OCI-LY7 (cell line): ENCODE data around the gene CHRM5. TPM values are rescaled to one million over a fixed set of nuclear protein-coding genes. Genes with fewer than 3 reads are reported as not detected.

Experiments used
- BruUV-seq: library from RNA; stranded (reverse); fragments of 400-500 nt; replicated peaks from 2 replicates; lab custom pipeline; 2021; lab: Mats Ljungman, UMichigan
- CTCF ChIA-PET: fragments of 300-600 bp; sonication (Branson Sonifier 250); formaldehyde crosslinking; loops from one replicate; lab custom pipeline; 2022; ENCODE audit warnings: antibody characterized with exemption; ENCODE audit not compliant: unreplicated experiment; lab: Charles Lee
- POLR2A ChIA-PET: fragments of 300-600 bp; sonication (Branson Sonifier 250); formaldehyde crosslinking; loops from one replicate; lab custom pipeline; 2022; ENCODE audit warnings: antibody characterized with exemption; lab: Charles Lee
- DNase-seq: peaks from one replicate; pipeline ENCODE4 v3.0.0-alpha.2; 2015; ENCODE audit warnings: low spot score
- H2AFZ ChIP-seq: fragments of 200-600 bp; sonication (generic), shearing (Covaris generic); 2 replicates; pipeline ENCODE4 v1.6.1; 2014; ENCODE audit warnings: mild to moderate bottlenecking, antibody characterized with exemption, low read length, moderate library complexity
- H3K27ac ChIP-seq: fragments of 200-600 bp; sonication (generic); 2 replicates; pipeline ENCODE4 v1.5.1; 2014; ENCODE audit warnings: mixed run types, low read depth, mild to moderate bottlenecking, moderate library complexity, low read length, inconsistent platforms; ENCODE audit not compliant: poor library complexity, severe bottlenecking
- H3K36me3 ChIP-seq: fragments of 200-600 bp; sonication (generic); 2 replicates; pipeline ENCODE4 v1.6.1; 2014; ENCODE audit warnings: mild to moderate bottlenecking, antibody characterized with exemption, low read length, moderate library complexity, mixed read lengths; ENCODE audit not compliant: insufficient read depth
- H3K4me1 ChIP-seq: fragments of 200-600 bp; sonication (generic); 2 replicates; pipeline ENCODE4 v1.5.1; 2014; ENCODE audit warnings: mild to moderate bottlenecking, low read length; ENCODE audit not compliant: insufficient read depth, poor library complexity, severe bottlenecking
- H3K4me2 ChIP-seq: fragments of 200-600 bp; sonication (generic); 2 replicates; pipeline ENCODE4 v1.6.1; 2014; ENCODE audit warnings: mild to moderate bottlenecking, low read length
- H3K4me3 ChIP-seq: fragments of 200-600 bp; sonication (generic); 2 replicates; pipeline ENCODE4 v1.5.1; 2014; ENCODE audit warnings: mild to moderate bottlenecking, low read depth, low read length; ENCODE audit not compliant: poor library complexity, severe bottlenecking
- H3K79me2 ChIP-seq: fragments of 200-600 bp; sonication (generic); 2 replicates; pipeline ENCODE4 v1.6.1; 2016; ENCODE audit warnings: low read depth, mild to moderate bottlenecking, low read length, moderate library complexity, mixed read lengths; ENCODE audit not compliant: insufficient read depth
- H3K9me2 ChIP-seq: fragments of 200-600 bp; sonication (generic); 2 replicates; pipeline ENCODE4 v1.6.1; 2016; ENCODE audit warnings: mild to moderate bottlenecking, low read length, mixed read lengths; ENCODE audit not compliant: insufficient read depth
- H3K9me3 ChIP-seq: fragments of 200-600 bp; sonication (generic); 2 replicates; pipeline ENCODE4 v1.6.1; 2014; ENCODE audit warnings: mild to moderate bottlenecking, mixed run types, low read length, mixed read lengths
- H4K20me1 ChIP-seq: fragments of 200-600 bp; sonication (generic); 2 replicates; pipeline ENCODE4 v1.6.1; 2014; ENCODE audit warnings: mild to moderate bottlenecking, antibody characterized with exemption, low read length, moderate library complexity, mixed read lengths; ENCODE audit not compliant: insufficient read depth
- EZH2phosphoT487 ChIP-seq: fragments of 200-600 bp; sonication (generic); IDR thresholded peaks from 2 replicates; pipeline ENCODE4 v1.6.1; 2018; ENCODE audit warnings: low read depth, borderline replicate concordance, mild to moderate bottlenecking, mixed run types, antibody characterized with exemption, low read length, moderate library complexity, mixed read lengths
- intact Hi-C: fragments of 100-400 bp; cut with micrococcal nuclease; formaldehyde crosslinking; loops from one replicate; pipeline ENCODE4 v1.10.0; 2022; ENCODE audit not compliant: unreplicated experiment
- total RNA-seq, 2 experiments: library from RNA; depleted of rRNA in 1 of 2; stranded (reverse); fragments of >200 nt in 1 of 2; shearing (Covaris generic) in 1 of 2; gene quantifications; 2 replicates each; pipeline ENCODE4 v1.2.3, GENCODE V29; 2014 to 2022
- TF ChIP-seq, protein P1 (sequence below): fragments of 200-600 bp; sonication (generic); conservative IDR thresholded peaks from 2 replicates; pipeline ENCODE4 v1.5.1; 2014; ENCODE audit warnings: mild to moderate bottlenecking, antibody characterized with exemption, low read length, moderate library complexity, mixed read lengths

CHRM5 gene
- total RNA-seq, 2 experiments from 2014 or later = not detected

DNA sequence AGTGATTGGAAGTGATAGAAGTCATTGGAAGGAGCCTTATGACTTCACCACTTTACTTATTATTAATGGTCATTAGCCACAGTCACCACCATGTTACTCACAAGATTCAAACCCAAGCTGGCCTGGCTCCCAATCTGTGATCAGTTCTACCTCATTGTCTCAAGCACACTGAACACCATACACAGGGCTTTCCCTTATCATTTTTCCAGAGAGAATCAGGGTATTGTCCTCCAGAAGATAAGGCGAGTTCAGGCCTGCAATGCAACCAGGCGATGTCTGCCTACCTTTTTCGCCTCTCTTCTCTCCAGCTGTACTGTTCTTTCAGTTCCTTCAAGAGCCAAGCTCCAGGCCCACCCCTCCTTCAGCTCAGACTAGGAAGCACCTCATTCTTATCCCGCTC, 108.5 kb downstream of the CHRM5 start:
- H3K4me3 ChIP-seq = no peak overlapping the region
- H3K36me3 ChIP-seq = no peaks in the 10 kb centered on the region
- no peak overlapping the region for H3K4me2 ChIP-seq
- H3K9me2 ChIP-seq = no peaks in the 10 kb centered on the region
- DNase-seq = no peak
- no peaks in the 10 kb centered on the region for H3K4me1 ChIP-seq
- no peaks in the 10 kb centered on the region for H4K20me1 ChIP-seq
- H3K27ac ChIP-seq = no peak overlapping the region
- BruUV-seq = no TSS peak
- ChIA-PET POLR2A (no interaction called here), CTCF (interaction anchor here (1.2 kb wide), 1 partner anchor 19 kb away, joined by 4 read pairs; no protein-coding TSS in a partner anchor)
- H3K79me2 ChIP-seq = no peaks in the 10 kb centered on the region
- H2AFZ ChIP-seq = no peak overlapping the region
- intact Hi-C loops = no loop called here
- TF ChIP-seq, protein P1, sequence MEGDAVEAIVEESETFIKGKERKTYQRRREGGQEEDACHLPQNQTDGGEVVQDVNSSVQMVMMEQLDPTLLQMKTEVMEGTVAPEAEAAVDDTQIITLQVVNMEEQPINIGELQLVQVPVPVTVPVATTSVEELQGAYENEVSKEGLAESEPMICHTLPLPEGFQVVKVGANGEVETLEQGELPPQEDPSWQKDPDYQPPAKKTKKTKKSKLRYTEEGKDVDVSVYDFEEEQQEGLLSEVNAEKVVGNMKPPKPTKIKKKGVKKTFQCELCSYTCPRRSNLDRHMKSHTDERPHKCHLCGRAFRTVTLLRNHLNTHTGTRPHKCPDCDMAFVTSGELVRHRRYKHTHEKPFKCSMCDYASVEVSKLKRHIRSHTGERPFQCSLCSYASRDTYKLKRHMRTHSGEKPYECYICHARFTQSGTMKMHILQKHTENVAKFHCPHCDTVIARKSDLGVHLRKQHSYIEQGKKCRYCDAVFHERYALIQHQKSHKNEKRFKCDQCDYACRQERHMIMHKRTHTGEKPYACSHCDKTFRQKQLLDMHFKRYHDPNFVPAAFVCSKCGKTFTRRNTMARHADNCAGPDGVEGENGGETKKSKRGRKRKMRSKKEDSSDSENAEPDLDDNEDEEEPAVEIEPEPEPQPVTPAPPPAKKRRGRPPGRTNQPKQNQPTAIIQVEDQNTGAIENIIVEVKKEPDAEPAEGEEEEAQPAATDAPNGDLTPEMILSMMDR = no peak
- TF ChIP-seq EZH2phosphoT487 = no peak
- no peaks in the 10 kb centered on the region for H3K9me3 ChIP-seq

DNA sequence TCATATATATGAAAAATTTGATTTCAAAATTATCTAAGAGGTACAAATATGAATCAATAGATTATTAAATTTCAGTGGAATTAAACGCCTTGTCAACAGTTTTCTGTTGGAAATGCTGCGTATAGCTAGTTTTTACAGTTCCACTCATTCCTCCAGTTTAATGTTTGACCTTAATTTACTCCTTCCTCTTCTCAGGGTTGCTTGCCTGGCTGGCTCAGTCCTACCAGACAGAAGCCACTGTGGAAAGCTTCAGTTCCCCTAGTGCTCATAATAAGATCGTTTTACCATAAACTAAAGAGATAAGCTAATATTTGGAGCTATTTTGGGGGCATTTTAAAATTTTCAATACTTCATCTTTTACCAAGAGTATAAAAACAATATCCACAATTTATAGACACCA, 110.6 kb downstream of the CHRM5 start:
- Histone ChIP-seq H3K36me3 (peaks cover 7% of the 10 kb centered on the region), H3K4me1 (no peaks in the 10 kb centered on the region), H3K27ac (no peak overlapping the region), H3K4me2 (no peak overlapping the region), H3K4me3 (no peak overlapping the region), H4K20me1 (no peaks in the 10 kb centered on the region), H3K9me2 (no peaks in the 10 kb centered on the region), H2AFZ (no peak overlapping the region), H3K9me3 (no peaks in the 10 kb centered on the region), H3K79me2 (no peaks in the 10 kb centered on the region)
- ChIA-PET CTCF (no interaction called here), POLR2A (interaction anchor here (0.6 to 0.8 kb wide), 2 partner anchors 38 to 860 kb away, joined by 3 read pairs; no protein-coding TSS in a partner anchor)
- DNase-seq = no peak
- no TSS peak for BruUV-seq
- no peak for TF ChIP-seq EZH2phosphoT487
- TF ChIP-seq, protein P1 = no peak
- intact Hi-C loops = no loop called here

DNA sequence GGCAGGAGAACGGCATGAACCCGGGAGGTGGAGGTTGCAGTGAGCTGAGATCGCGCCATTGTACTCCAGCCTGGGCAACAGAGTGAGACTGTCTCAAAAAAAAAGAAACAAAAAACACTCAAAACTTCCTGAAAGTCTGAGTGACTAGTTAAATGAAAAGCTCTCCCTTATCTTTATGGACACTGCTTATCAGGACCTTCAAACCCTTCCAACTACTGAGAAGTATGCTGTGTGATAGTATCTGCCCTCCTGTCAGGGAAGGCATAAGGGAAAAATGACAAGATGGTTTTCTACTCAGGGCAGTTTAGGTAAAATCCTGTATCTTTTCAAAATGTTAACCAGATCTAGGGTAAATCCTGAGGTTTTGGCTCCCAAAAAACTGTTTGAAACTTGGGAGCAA, 111.6 kb downstream of the CHRM5 start:
- ChIA-PET POLR2A (interaction anchor here (0.6 kb wide), 2 partner anchors 60 to 289 kb away, joined by 3 to 5 read pairs; no protein-coding TSS in a partner anchor), CTCF (no interaction called here)
- Histone ChIP-seq H3K27ac (no peak overlapping the region), H3K4me3 (no peak overlapping the region), H3K9me3 (no peaks in the 10 kb centered on the region), H3K4me1 (no peaks in the 10 kb centered on the region), H3K36me3 (peaks cover 13% of the 10 kb centered on the region), H2AFZ (no peak overlapping the region), H3K79me2 (no peaks in the 10 kb centered on the region), H4K20me1 (no peaks in the 10 kb centered on the region), H3K4me2 (no peak overlapping the region), H3K9me2 (no peaks in the 10 kb centered on the region)
- DNase-seq = no peak
- TF ChIP-seq EZH2phosphoT487 = no peak
- TF ChIP-seq, protein P1 = no peak
- BruUV-seq = no TSS peak
- intact Hi-C loops = no loop called here
